ENCODE data around the gene CYP2J2. TPM values are rescaled to one million over a fixed set of nuclear protein-coding genes. Genes with fewer than 3 reads are reported as not detected.

Gene CYP2J2
- total RNA-seq, 1 donor from 2014 or later, result not detected

- no peaks in the 10 kb centered on the region for H3K4me1 Mint-ChIP-seq (ENCODE audit: low read depth, unreplicated experiment)
- peaks cover 2% of the 10 kb centered on the region for H3K27me3 Mint-ChIP-seq (ENCODE audit: unreplicated experiment)
- DNase-seq, result no peak
- TF ChIP-seq CTCF (IDR thresholded peaks at IDR 0.05; ENCODE audit: partially characterized antibody, unreplicated experiment), result no peak
- no peak overlapping the region for H3K4me3 Mint-ChIP-seq (ENCODE audit: unreplicated experiment)
- H3K9me3 Mint-ChIP-seq (ENCODE audit: unreplicated experiment), result no peaks in the 10 kb centered on the region
- no peak overlapping the region for H3K27ac Mint-ChIP-seq (ENCODE audit: unreplicated experiment)
- H3K36me3 Mint-ChIP-seq (ENCODE audit: unreplicated experiment), result no peaks in the 10 kb centered on the region
Observed at GRCh38 chr1:59898927-59899326, 27.6 kb downstream of the CYP2J2 start.

DNA sequence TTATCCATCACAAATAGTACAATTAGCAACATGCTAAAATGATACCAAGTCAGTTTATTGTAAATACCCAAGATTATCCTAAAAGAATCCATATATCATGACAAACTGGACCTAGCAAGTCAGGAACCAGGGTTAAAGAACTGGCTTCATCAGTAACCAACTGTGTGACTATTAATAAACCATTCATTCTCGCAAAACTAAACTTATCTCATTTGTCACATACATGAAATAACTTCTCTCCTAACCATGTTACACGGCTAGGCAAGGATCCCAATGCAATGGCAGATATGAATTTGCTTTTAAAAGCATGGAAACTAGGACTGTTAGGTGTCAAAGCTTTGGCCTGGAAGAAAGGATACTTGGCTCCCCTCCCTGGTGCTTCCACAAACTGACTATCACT, 29.4 kb downstream of the CYP2J2 start:
- no peak for DNase-seq
- no peak for TF ChIP-seq CTCF (IDR thresholded peaks at IDR 0.05; ENCODE audit: partially characterized antibody, unreplicated experiment)
- no peaks in the 10 kb centered on the region for H3K4me1 Mint-ChIP-seq (ENCODE audit: low read depth, unreplicated experiment)
- peaks cover 2% of the 10 kb centered on the region for H3K27me3 Mint-ChIP-seq (ENCODE audit: unreplicated experiment)
- H3K36me3 Mint-ChIP-seq (ENCODE audit: unreplicated experiment), result no peaks in the 10 kb centered on the region
- H3K4me3 Mint-ChIP-seq (ENCODE audit: unreplicated experiment), result no peak overlapping the region
- H3K9me3 Mint-ChIP-seq (ENCODE audit: unreplicated experiment), result no peaks in the 10 kb centered on the region
- H3K27ac Mint-ChIP-seq (ENCODE audit: unreplicated experiment), result no peak overlapping the region

- Mint-ChIP-seq H3K9me3 (ENCODE audit: unreplicated experiment) (peaks cover 8% of the 10 kb centered on the region), H3K27me3 (ENCODE audit: unreplicated experiment) (no peaks in the 10 kb centered on the region), H3K36me3 (ENCODE audit: unreplicated experiment) (peaks cover 15% of the 10 kb centered on the region), H3K4me3 (ENCODE audit: unreplicated experiment) (no peak overlapping the region), H3K4me1 (ENCODE audit: low read depth, unreplicated experiment) (no peaks in the 10 kb centered on the region), H3K27ac (ENCODE audit: unreplicated experiment) (no peak overlapping the region)
- no peak for DNase-seq
- no peak for TF ChIP-seq CTCF (IDR thresholded peaks at IDR 0.05; ENCODE audit: partially characterized antibody, unreplicated experiment)
Observed at GRCh38 chr1:59892841-59893811, 33.4 kb downstream of the CYP2J2 start.

DNA sequence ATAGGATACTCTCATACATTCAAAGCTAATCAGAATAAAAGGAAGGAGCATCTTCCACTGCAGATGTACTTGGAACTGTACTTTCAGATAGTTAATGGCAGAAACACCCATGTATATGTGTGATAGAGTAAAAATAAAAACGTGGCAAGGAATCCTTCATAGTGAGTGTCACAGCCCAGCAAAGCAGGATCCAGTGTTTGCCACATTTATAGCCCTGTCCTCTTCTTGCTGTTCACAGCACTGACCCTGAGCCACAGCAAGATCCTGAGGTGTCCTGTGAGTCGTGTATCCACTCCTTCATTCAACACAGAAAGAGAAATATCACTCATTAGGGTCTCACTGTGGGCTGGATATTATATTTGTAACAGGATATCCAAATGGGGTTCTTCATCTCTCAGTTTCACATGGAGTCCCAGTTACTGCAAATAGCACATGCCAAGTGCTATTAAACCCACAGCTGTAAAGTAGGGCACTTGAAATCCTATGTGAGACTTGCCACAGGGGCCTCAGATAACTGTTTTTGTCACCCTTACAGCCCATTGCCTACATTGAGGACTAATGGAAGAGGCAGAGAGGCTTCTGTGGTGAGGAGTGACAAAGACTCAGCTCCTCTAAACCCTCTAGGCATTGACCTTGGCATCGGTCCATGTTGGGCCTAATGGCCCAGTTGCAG, 41.3 kb downstream of the CYP2J2 start:
- Mint-ChIP-seq H3K36me3 (ENCODE audit: unreplicated experiment) (peaks cover 12% of the 10 kb centered on the region), H3K4me3 (ENCODE audit: unreplicated experiment) (no peak overlapping the region), H3K9me3 (ENCODE audit: unreplicated experiment) (peaks cover 9% of the 10 kb centered on the region), H3K27me3 (ENCODE audit: unreplicated experiment) (no peaks in the 10 kb centered on the region), H3K27ac (ENCODE audit: unreplicated experiment) (no peak overlapping the region), H3K4me1 (ENCODE audit: low read depth, unreplicated experiment) (no peaks in the 10 kb centered on the region)
- DNase-seq, result no peak
- TF ChIP-seq CTCF (IDR thresholded peaks at IDR 0.05; ENCODE audit: partially characterized antibody, unreplicated experiment), result no peak

GRCh38 chr1:59880735-59881134, 45.8 kb downstream of the CYP2J2 start:
- no peak for TF ChIP-seq CTCF (IDR thresholded peaks at IDR 0.05; ENCODE audit: partially characterized antibody, unreplicated experiment)
- peaks cover 10% of the 10 kb centered on the region for H3K36me3 Mint-ChIP-seq (ENCODE audit: unreplicated experiment)
- no peaks in the 10 kb centered on the region for H3K4me1 Mint-ChIP-seq (ENCODE audit: low read depth, unreplicated experiment)
- no peak overlapping the region for H3K27ac Mint-ChIP-seq (ENCODE audit: unreplicated experiment)
- peaks cover 6% of the 10 kb centered on the region for H3K9me3 Mint-ChIP-seq (ENCODE audit: unreplicated experiment)
- no peak overlapping the region for H3K4me3 Mint-ChIP-seq (ENCODE audit: unreplicated experiment)
- DNase-seq, result no peak
- no peaks in the 10 kb centered on the region for H3K27me3 Mint-ChIP-seq (ENCODE audit: unreplicated experiment)

Data from glutamatergic neuron (in vitro differentiated cells).